Activated CD4-positive, alpha-beta T cell treated with anti-CD3 and anti-CD28 coated beads, Interleukin-2, Interleukin-6, amounts not matched to agents 100 ng/mL and 50 ng/mL, durations not matched to agents 16 hours and 8 hours (primary cell): ENCODE measurements around the gene SNX5.

Experiments used
- DNase-seq: peaks from one replicate; pipeline ENCODE4 v3.0.0-alpha.2; 2020

SNX5 gene

DNA sequence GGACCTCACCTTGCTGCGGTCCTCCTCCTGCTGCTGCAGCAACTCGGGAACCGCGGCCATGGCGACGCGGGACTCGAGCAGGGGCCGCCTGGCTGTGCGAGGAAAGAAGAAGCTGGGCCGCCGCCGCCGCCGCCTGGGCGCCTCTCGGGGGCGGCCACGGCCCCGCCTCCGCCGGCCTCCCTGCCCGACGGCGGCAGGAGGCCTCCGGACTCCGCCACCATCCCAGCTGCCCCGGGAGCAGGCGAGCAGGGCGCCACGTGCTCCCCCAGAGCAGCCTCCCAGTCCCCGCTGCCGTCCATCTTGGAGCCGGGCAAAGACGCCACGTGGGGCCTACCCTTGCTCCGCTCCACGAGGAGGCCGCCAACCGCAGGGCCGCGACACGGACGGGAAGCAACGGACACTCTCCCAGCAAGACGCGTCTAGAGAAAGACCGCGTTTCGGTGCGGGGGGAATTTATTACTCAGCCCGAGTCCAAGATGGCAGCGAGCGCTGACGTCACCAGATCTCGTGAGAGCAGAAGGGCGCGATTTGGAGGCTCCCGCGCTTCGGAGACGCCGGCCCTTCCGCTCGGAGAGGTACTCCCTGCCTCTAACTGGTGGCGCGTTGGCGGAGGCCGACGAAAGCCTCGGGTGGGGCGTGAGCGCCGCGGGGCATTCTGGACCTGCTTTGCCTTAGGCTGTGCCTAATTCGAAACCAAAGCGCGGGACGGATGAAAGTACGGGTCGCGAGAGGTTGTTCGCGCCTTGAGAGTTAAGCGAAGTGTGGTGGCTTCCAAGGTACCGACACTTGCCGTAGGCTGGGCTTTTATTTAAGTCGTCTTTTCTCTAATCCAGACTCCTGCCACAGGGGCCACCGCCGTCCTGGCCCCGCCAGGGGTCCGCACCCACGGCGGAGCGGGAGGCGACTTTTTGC lies at the start of gene SNX5, which contains the start of gene MGME1:
SNX5 (minus strand) TSS at position 429 of the 912 bp plus-strand sequence; CDS start at position 60, 369 bp downstream.
MGME1 (plus strand) TSS at position 653 of the 912 bp plus-strand sequence. CDS start 842 bp downstream, outside the sequence.
- DNase-seq, result peak; percentile 100

DNA sequence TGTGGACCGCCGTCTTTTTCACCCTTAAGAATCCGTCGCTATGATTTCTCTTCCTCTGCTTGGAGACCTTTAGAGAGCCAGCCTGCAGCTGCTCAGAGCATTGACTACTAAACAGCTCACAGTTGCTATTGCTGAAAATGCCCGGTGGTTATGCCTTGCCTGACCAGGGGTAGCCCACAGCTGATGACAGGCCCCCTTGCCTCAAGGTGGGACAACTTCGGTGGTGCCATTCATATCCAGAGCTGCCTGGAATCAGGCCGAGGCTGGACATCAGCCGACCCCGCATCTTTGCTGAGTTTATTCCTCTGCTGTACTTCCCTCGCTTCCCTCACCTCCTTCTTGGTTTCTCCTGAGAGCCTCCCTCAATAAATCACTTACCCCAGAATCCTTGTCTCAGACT lies 49.5 kb upstream of the SNX5 start:
- no peak for DNase-seq

DNA sequence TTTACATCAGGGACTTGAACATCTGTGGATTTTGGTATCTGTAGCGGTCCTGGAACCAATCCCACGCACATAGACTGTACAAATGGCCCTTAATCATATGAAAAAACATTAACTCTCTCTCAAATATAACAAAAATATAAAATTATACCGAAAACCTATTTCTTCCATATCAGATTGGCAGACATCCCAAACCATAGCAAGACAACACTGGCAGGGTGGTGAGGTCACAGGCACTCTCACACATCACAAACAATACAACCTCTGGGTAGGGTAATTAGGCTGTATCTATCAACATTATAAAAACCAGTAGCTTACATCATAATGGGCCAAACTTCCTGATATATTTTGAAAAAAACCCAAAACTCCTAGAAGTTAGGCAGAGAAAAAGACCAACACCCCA lies 48.2 kb upstream of the SNX5 start:
- DNase-seq, result no peak

DNA sequence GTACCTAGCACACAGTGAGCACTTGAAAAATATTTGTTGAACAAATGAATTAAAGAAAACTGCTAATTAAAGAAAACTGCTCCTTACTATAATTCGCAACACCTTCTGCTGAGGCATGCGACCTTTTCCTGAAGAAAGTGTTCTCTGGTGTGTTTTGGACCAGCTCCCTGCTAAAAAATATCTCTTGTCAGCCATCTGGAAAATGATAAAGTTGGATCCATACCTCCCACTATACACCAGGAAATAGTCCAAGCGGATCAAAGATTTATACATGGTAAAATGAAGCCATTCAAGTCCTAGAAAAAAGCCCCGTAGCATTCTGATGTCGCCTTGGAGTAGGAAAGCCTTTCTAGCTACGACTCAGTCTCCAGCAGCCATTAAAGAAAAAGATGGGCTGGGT lies 45.8 kb upstream of the SNX5 start:
- no peak for DNase-seq

DNA sequence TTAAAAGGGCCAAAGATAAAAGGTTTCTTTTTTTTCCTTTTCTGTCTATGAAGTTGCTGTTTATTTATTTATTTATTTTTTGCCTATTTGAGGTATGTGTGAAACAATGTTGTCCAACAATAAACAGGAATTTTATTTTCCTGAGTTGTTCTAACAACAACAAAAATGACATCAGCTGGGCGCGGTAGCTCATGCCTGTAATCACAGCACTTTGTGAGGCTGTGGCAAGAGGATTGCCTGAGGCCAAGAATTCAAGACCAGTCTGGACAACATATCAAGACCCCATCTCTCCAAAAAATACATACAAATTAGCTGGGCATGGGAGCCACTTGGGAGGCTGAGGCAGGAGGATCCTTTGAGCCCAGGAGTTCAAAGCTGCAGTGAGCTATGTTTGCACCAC lies 44.3 kb upstream of the SNX5 start:
- no peak for DNase-seq

DNA sequence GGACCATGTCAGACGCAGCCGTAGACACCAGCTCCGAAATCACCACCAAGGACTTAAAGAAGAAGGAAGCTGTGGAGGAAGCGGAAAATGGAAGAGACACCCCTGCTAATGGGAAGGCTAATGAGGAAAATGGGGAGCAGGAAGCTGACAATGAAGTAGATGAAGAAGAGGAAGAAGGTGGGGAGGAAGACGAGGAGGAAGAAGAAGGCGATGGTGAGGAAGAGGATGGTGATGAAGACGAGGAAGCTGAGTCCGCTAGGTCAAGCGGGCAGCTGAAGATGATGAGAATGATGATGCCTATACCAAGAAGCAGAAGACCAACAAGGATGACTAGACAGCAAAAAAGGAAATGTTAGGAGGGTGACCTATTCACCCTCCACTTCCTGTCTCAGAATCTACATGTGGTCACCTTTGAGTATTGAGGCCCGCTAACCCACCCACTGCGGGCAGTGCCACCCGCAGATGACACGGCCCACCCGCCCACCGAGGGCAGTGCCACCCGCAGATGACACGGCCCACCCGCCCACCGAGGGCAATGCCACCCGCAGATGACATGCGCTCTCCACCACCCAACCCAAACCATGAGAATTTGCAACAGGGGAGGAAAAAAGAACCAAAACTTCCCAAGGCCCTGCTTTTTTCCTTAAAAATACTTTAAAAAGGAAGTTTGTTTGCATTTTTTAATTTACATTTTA lies 43.5 kb upstream of the SNX5 start:
- DNase-seq, result no peak

DNA sequence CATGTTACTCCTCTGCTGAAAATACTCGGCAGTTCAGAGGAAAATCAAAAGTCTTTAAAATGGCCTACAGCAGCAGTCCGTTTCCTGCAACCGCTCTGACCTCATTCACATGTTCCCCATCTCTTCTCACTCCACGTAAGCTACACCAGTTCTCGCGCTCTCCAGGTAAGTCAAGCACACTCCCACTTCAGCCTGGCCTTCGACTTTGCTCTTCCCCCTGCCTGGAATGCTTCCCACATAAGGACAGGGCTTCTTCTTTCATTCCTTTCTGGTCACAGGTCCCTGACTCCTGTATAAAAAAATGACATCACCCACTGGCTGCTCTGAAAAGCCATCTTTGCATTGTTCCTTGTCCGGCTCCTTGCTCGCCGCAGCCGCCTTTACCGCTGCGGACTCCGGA lies 42.9 kb upstream of the SNX5 start:
- no peak for DNase-seq

DNA sequence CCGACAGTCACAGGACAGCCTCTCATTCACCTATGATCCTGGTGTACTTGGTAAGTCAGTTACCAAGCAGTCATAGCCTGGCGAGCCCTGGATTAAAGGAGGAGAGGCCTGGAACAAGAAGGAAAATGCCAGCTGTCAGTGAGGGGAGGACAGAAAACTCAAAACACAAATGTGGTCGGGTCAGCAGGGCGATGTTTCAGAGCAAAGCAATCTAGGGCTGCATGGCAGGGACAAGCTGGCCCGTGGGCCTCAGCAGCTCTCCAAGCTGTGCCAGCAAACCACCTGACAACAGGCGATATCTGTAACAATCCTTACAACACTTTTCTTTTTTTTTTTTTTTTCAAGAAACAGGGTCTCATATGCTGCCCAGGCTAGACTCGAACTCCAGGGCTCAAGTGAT lies 40.5 kb upstream of the SNX5 start:
- no peak for DNase-seq

DNA sequence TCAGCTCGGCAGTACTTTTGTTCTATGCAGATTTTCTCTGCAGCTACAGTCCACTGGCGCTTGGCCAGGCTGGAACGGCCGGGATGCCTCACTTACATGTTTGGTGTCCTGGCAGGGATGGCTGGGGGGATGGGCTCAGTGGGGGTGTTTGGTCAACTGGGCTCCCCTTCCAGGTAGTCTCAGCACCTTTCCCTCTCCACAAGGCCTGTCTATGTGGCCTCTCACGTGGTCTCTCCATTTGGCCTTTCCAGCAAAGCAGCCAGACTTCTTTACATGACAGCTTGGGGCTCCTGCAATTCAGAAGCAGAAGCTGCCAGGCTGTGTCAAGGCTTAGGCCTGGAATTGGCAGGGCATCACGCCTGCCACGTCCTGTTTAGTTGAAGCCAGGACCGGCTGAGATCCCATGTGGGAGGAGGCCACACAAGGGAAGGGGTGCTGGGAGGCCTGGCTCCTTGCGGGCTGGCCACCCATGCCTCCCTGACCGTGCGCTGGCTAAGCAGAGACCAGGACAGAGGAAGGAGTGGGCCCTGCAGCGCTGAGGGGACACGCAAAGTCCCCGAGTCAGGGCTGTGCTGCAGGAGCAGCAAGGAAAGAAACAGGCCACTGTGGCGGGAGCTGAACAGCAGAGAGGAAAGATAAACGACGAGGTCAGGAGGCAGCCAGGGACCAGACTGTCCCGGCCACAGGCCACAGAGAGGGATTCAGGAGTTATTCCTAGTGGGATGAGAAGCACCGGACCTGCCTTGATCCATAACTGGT lies 39.1 kb upstream of the SNX5 start:
- DNase-seq, result no peak

DNA sequence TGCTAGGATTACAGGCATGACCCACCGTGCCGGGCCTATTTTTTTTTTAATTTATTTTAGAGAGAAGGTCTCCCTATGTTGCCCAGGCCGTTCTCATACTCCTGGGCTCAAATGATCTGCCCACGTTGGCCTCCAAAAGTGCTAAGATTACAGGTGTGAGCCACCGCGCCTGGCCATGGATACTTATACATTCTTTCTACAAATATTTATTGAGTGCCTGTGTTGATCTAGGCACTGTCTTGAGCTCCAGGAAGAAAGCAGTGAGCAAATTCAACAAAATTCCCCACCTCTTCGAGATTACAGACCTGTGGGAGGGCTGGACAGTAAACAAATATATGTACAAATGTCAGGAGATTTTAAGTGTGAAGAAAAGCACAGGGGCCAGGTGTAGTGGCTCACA lies 38.1 kb upstream of the SNX5 start:
- DNase-seq, result no peak

DNA sequence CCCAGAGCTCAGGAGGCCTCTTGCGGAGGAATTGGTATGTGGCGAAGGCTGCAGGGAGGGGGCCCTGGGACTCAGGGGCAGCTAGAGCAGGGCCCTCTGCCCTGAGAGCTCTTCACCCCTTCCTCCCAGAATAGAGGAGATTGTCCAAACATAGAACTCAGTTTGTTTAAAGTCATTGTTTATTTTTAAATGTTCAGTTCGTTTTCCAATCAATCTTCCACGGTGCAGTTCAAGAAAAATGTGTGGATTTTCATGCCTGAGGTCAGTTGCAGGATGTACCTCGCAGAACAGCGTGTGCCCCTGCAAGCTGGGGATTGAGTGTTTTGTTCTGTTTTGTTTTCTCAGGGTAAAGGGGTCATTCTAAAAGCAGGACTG lies 37.4 kb upstream of the SNX5 start:
- no peak for DNase-seq

DNA sequence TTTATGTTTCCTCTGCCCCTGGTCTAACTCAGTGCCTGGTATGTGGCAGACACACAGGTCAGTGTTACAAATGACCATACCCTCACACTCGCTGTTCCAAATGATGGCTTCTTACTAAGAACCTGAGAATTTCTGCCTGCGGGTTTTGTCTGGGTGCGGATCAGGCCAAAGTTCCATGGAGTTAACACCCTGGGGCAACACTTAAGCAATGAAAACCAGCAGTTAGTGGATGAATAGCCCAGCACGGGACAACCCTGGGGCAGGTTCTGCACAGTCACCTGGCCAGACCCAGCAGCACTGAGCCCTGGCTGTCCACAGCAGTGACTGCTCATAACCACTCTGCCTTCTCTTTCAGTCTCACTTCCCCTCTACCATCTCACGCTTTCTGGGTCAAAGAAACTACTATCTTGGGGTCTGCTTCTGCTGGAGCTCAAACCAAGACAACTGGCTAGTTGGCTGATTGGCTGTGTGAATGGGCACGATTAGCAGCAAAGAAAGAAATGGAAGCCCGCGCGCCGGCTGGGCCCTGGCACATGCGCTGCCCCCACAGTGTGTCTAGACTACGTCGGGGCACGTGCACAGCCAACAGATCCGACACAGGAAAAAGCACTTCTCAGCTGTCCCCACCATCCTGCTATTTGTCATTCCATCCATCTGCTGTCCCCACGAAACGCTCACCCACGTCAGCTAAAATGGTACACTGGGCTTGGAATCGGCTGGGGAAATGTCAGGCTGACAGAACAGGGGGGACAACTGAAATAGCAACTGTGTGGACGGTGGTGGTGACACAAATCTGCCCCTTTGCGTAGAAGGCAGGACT lies 36.8 kb upstream of the SNX5 start:
- no peak for DNase-seq

DNA sequence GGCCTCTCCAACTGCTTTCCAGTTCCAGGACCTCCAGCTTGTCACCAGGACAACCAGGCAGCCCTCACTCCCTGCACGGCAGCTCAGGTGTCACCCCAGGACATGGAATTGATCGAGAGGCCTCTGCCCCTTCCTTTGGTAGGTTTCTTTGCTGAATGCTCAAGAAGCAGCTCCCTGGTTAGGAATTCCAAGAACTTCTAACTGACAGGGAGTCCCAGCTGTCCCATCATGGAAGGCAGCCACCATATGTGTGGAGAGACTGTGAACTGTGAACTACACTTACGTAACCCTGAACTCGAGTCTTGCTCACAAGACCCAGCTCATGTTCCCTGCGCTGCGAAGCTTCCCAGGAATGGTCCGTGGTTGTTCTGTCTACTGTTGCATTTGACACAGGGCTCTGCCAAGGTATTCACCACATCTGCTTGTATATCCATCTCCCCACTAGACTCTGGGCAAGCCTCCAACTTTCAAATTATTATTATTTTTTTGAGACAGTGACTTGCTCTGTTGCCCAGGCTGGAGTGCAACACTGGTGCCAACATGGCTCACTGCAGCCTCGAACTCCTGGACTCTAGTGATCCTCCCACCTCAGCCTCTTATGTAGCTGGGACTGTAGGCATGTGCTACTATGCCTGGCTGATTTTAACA lies 35.9 kb upstream of the SNX5 start:
- DNase-seq, result no peak

DNA sequence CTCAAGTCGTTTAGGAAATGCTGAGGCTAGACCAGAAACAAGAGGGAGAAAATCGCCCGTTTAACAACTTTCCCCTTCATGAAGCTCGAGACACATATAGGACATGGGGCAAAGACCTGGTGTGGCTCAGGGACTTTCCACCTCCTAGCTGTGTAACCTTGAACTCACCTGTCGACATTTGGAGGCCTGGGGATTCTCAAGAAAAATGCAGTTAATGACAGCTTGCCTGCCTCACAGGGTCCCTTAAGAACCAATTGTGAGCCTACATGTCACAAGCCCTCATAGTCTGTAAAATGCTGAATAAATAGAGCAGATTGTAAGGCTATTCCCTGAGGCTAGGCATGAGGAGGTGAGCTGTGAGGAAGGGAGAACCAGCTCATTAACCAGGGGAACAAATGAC lies 35.3 kb upstream of the SNX5 start:
- no peak for DNase-seq

DNA sequence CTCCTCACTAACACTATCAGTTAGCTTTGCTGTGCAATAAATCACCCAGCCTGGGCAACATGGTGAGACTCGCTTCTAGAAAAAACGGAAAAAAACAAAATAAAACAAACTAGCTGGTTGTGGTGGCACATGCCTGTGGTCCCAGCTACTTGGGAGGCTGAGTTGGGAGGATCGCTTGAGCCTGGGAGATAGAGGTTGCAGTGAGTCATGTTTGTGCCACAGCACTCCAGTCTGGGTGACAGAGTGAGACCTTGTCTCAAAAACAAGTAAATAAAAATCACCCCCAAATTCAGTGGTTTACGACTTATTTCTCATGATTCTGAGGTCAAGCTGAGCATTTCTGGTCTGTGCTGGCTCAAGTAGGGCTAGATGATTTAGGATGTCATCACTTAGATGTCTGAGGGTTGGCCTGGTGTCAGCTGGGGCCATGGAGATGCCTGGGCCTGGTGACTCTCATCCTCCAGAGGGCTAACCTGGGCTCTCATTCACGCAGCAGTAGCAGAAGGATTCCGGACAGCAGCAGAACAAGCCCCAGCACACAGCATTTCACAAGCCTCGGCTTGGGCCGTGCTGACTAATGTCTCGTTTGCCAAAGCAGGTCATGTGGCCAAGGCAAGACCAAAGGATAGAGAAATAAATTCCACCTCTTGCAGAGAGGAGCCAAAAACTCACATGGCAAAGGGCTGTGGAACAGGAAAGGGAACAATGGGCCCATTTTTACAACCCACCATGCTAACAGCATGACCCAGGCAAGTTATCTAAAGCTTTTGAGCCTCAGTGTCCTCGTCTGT lies 32.7 kb upstream of the SNX5 start:
- no peak for DNase-seq

DNA sequence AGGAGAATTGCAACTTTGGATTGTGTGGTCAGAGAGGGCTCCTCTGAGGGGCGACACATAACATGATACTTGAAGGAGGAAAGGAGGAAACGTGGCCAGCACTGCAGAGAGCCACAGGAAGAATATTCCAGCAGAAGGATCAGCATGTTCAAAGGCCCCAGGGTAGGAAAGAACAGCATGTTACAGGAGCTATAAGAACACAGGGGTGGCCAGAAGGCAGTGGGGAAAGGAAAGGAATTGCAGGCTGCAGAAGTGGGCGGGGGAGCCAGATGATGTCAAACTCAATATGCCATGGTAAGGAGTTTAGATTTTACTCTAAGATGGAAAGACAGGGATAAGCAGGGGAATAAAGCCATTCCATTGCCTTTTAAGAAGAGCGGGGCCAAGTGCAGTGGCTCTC lies 31.0 kb upstream of the SNX5 start:
- no peak for DNase-seq

DNA sequence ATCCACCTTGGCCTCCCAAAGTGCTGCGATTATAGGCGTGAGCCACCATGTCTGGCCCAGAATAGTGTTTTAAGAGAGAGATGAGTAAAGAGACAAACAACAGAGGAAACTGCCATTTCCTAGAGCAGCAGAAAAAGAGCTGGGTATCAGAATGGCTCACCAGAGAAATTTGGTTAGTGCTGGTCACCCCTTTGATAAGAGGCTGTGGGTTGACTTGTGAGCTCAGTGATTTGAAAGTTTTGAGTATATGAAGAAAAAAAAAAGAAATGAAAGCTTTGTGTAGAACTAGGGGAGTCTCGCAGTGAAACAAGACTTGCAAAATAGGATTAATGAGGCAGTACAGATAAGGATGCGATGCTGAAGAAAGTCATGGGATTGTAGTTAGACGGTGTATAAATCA lies 29.9 kb upstream of the SNX5 start:
- DNase-seq, result no peak

DNA sequence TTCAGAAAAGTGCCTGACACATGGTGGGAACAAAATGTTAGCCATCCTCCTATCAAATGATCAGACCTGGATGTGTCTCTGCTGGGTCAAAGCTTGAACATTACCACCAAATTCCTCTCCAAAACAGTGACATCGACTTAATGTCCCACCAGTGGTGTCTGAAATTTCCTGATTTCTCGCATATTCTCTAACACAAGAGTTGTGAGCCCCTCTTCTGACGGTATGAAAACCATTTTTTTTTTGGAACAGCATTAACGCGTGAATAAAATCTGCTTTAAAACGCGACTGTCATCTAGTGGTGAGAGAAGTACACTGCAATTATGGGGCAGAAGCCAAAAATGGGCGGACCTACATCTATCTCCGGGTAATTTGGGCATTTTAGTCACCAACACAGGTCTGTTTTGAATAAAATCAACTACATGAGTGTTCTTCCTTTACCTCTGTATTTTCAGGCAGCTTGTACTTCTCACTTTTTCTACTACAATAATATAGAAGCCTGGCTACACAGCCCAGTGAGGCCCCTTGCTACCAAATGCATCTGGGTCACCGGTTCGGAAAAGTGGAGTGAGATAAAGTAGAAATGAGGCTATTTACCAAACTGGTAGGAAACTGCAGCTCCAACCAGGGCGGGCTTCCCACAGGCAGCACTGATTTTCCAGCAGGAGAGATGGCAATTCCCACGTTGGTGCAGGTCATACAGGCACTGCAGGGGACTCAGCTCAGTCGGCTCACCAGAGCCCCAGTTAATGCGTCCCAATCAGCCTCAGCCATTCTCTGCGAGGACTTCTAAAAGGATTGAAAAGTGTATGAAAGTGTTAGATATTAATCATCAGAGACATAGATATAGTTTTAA lies 27.6 kb upstream of the SNX5 start:
- peak; percentile 66 for DNase-seq

DNA sequence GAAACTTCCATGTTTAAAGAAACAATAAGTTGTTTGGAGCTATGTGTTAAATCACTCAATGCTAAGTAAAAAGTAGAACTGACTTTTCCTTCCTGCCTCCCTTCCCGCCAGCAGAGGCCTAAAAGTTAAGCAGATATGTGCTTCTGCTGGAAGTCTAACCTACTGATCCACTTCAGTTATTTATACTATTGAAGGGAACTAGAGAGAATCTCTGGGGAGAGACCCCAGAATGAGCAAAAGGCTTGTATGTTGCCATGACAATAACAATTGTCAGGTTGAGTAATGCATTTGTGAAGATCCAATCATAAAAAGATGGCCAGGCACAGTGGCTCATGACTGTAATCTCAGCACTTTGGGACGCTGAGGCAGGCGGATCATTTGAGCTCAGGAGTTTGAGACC lies 25.0 kb upstream of the SNX5 start:
- no peak for DNase-seq

DNA sequence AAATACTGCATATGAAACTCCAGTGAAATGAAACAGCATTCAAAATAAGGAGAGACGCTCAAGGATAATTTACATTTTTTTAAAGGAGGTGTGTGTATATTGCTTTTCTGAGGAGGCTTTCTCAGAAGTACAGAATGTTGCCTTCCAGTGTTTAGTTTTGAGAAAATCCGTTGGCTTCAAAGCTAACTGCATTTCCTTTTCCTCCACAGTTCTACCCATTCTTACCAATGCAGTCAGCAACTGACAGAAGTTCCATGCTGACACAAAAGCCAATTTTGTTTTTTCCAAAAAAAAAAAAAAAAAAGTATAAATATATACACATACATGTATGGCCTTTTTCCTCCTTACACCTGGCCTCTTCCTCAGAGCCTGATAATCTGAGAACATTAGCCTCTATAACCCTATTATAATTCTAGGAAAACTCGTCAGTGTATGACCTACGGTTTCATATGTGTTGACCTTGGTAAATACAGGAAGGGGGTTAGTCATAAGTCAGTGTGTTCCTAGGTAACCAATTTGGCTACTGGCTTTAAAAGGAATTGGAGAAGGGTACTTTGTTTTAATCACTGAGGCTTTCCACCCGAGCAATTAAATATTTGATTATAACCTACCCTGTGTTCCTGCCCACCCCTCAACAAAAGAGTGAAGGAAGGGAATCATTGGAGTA lies 24.4 kb upstream of the SNX5 start:
- peak; percentile 42 for DNase-seq
